SJCRH30 (cell line): ENCODE results near the gene GLYATL1. TPM values are rescaled to one million over a fixed set of nuclear protein-coding genes. Genes with fewer than 3 reads are reported as not detected.

Source experiments
- DNase-seq, 2 experiments: peaks; one replicate each; pipeline ENCODE4 v3.0.0-alpha.2; 2015 to 2020
- H3K27ac ChIP-seq: fragments of 250-450 bp; sonication (Bioruptor Pico); 2 replicates; pipeline ENCODE4 v1.5.1; 2020; ENCODE audit warnings: mild to moderate bottlenecking, moderate library complexity
- H3K27me3 ChIP-seq: fragments of 250-450 bp; sonication (Bioruptor Pico); 2 replicates; pipeline ENCODE4 v1.5.1; 2020; ENCODE audit warnings: mild to moderate bottlenecking, moderate library complexity
- H3K36me3 ChIP-seq: fragments of 250-450 bp; sonication (Bioruptor Pico); 2 replicates; pipeline ENCODE4 v1.5.1; 2020; ENCODE audit warnings: mild to moderate bottlenecking, moderate library complexity
- H3K4me1 ChIP-seq: fragments of 250-450 bp; sonication (Bioruptor Pico); 2 replicates; pipeline ENCODE4 v1.5.1; 2020; ENCODE audit warnings: mild to moderate bottlenecking, moderate library complexity
- H3K4me3 ChIP-seq: fragments of 250-450 bp; sonication (Bioruptor Pico); 2 replicates; pipeline ENCODE4 v1.5.1; 2020; ENCODE audit warnings: mild to moderate bottlenecking, moderate library complexity
- H3K9me3 ChIP-seq: fragments of 250-450 bp; sonication (Bioruptor Pico); replicated peaks from 2 replicates; pipeline ENCODE4 v1.5.1; 2020; ENCODE audit warnings: mild to moderate bottlenecking, moderate library complexity
- total RNA-seq: library from RNA; depleted of rRNA; stranded (reverse); fragments of >200 nt; shearing (Covaris generic); gene quantifications from 2 replicates; pipeline ENCODE4 v1.2.3, GENCODE V29; 2014; rRNA removed

The GLYATL1 gene, protein sequence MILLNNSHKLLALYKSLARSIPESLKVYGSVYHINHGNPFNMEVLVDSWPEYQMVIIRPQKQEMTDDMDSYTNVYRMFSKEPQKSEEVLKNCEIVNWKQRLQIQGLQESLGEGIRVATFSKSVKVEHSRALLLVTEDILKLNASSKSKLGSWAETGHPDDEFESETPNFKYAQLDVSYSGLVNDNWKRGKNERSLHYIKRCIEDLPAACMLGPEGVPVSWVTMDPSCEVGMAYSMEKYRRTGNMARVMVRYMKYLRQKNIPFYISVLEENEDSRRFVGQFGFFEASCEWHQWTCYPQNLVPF
- total RNA-seq: not detected in 2 replicates

DNA sequence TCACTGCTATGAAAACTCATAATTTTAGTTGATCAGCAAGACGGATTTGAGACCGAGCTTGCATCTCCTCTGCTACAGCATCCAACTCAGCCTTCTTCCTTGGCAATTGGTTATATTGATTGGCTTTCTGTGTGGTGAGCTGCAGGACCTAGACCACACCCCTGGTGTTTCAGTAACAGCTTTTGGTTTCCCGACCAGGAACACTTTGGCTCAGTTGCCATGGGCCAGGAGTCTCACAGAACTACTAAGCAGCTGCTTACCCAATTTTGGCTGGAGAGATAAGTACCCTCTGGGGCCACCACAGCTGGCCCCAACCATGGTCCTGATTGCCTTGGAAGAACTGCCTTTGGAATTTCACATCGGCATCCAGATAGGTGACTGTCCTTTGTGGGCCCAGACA, at the start of gene GLYATL1:
GLYATL1 (plus strand) TSS at position 212 of the 400 bp plus-strand sequence. CDS start 7,600 bp downstream, outside the sequence.
- H3K9me3 ChIP-seq: no peaks in the 10 kb centered on the region
- no peaks in the 10 kb centered on the region for H3K4me1 ChIP-seq
- H3K36me3 ChIP-seq: no peaks in the 10 kb centered on the region
- no peak for DNase-seq
- H3K4me3 ChIP-seq: no peak within 1 kb of the TSS
- H3K27me3 ChIP-seq: no peaks in the 10 kb centered on the region
- H3K27ac ChIP-seq: no peak within 1 kb of the TSS

DNA sequence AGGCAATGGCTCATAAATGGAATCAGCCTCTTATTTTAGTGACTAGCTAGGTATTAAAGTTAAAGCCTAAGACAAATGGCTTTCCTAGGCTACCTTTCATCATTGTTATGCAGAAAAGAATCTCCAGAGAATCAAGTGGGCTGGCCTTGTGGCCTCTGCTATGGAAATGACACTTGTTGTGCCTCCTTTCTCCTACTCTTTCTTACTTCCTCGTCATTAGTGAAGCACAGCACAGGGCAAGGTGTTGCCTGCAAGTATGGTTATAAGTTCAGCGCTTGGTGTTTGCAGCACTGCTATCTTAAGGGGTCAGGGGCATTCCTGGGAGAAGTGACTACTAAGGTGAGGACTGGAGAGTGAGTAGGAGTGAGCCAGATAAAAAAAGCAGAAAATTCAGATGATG, 45.4 kb upstream of the GLYATL1 start:
- Histone ChIP-seq H3K4me3 (no peak overlapping the region), H3K36me3 (no peaks in the 10 kb centered on the region), H3K4me1 (no peaks in the 10 kb centered on the region), H3K9me3 (no peaks in the 10 kb centered on the region), H3K27me3 (no peaks in the 10 kb centered on the region), H3K27ac (no peak overlapping the region)
- no peak for DNase-seq

DNA sequence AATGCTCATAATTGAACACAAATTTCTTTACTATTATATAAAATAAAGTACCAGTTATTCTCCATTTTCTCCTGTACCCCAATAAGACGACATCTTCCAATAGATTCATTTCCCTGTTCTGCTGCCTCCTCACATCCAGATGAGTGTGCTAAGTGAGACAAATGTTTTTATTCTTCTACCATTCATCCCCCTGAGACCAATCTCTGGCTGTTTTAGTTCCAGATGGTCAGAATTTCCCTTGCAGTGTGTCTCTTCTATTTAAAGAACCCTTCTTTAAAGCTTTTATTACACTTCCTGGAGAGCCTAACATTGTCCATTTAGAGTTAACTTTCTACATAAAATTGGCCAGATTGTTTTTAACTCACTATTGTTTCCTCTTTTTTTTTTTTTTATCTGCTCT, 41.2 kb upstream of the GLYATL1 start:
- Histone ChIP-seq H3K4me3 (no peak overlapping the region), H3K27ac (no peak overlapping the region), H3K9me3 (no peaks in the 10 kb centered on the region), H3K4me1 (no peaks in the 10 kb centered on the region), H3K36me3 (no peaks in the 10 kb centered on the region), H3K27me3 (no peaks in the 10 kb centered on the region)
- DNase-seq: no peak

DNA sequence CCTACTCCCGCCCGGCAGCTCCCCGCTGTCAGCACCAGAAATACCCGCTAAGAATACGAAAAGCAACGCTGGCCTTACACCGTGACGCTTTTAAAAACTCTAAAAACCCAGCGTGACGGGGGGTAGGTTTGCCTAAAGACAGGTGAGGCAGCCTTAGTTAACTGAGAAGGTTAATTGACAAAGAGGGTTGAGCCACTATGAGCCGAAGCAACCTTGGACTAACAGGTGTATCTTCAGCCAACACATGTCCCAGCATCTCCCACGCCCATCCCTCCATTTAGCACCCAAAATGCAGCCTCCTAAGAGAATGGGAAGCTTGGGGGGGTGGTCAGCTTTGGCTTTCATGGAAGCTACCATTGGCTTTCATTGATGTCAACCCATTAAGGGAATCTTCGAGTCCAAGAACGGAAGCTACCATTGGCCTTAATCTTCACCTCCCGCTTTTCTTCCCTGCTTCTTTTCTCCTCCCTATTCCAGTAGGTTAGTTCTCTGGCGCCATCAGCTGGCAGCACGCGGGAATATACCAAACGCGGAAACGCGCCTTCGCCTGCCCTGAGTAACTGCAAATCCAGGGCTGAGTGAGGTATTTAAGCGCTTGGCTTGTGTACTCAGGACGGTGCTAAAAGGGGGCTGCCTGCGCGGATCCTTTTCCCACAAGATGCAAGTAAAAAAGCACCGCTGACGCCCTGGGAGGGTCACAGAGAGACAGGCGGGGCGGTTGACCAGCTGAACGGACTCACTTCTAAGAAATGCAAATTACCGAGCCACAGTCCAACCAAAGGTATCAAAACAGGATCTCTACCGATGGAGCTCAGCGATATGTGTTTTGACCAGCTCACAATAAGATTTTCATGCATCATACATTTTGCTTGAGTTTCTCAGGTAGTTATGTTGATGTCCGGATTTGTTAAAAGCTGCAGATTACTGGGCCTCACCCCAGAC, 38.5 kb upstream of the GLYATL1 start:
- peak; percentile 14 to 44 for DNase-seq
- H3K27ac ChIP-seq: no peak overlapping the region
- H3K9me3 ChIP-seq: no peaks in the 10 kb centered on the region
- no peak overlapping the region for H3K4me3 ChIP-seq
- no peaks in the 10 kb centered on the region for H3K36me3 ChIP-seq
- no peaks in the 10 kb centered on the region for H3K27me3 ChIP-seq
- H3K4me1 ChIP-seq: no peaks in the 10 kb centered on the region

DNA sequence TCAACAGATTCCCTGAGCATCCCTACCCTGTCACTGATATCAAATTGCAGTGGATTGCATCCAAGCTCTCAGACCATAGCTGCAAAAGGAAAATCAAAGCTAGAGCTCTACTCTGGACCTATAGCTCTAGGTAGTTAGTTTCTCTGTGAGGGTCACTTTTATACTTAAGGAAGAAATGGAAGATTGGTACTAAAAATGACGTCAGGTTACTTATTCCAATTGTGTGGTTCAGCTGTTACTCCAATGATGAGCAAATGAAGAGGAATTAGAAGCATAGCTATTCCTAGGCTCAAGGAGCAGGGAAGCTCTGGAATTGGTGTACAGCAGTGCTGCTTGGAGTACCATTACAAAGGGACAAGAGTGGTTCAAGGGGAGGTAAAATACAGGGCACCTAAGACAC, 36.4 kb upstream of the GLYATL1 start:
- H3K4me1 ChIP-seq: no peaks in the 10 kb centered on the region
- no peak overlapping the region for H3K27ac ChIP-seq
- H3K9me3 ChIP-seq: no peaks in the 10 kb centered on the region
- no peaks in the 10 kb centered on the region for H3K27me3 ChIP-seq
- no peak for DNase-seq
- H3K36me3 ChIP-seq: no peaks in the 10 kb centered on the region
- no peak overlapping the region for H3K4me3 ChIP-seq

DNA sequence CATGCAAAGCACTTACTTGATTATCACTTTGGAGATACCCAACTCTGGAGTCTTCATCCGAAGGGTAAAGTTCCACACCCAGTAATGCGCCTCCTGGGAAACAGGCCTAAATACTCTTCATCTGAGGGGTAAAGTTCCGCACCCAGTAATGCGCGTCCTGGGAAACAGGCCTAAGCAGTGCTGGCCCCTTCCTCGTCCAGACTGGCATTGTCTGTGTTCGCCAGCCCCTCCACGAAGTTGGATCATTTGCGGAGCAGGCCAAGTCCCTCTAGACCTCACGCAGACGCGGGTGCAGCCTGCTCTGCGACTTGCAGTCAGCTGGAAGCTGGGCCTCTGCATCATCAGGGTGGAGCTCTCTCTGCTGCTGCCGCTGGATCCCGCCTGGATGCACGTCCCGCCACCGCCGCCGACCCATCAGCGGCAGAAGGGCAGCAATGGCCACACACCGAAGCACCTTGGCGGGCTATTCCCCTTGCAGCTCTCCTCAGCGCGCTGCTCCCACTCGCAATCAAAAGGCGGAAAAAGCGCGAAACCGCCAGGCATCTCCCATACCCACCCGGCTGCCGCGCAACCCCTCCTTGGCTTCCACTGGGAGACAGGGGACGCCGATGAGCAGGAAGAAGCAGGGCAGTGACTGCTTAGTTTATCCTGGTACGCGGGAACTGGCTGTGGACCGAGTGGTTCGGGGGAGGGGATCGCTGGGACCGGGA, 34.1 kb upstream of the GLYATL1 start:
- no peaks in the 10 kb centered on the region for H3K4me1 ChIP-seq
- DNase-seq: no peak
- no peak overlapping the region for H3K4me3 ChIP-seq
- no peaks in the 10 kb centered on the region for H3K9me3 ChIP-seq
- no peaks in the 10 kb centered on the region for H3K36me3 ChIP-seq
- H3K27ac ChIP-seq: no peak overlapping the region
- H3K27me3 ChIP-seq: no peaks in the 10 kb centered on the region

DNA sequence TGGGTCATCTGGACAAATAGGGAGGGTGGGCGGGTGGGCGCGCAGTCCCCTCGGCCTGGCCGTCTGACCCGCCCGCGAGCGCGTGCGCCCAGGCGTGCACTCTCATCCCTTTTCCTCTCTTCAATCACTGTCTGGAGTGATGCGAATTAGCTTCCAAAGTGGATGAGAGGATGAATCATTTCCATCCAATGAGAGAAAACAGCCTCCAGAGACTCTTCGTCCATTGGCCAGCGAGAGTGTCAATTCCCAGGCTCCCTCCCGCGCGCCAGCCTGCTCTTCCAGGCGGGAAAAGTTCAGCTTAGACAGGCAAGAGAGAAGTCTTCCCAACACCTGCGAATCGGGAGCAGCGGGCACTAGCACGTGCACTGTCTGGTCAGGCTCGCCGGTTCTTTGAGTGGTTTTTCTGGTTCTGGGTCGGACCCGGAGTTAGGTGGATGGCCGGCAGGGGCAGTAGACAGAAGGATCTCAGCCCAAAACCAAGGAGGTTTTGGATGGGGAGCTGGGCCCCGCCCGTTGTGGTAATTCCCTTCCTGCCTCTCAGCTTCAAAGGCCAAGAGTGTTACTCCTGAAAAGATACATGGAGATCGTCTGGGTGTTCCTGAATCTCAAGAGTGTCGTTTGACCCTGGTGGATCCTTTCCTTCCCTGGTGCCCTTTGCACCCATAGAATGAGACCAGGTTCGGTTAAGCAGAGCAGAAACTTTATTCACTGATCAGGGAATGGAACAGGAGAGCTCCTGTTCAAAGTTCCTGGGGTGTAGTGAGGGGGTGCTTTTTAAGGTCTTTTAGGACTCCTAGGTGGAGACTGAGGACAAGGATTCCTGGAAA, 33.4 kb upstream of the GLYATL1 start:
- Histone ChIP-seq H3K27me3 (no peaks in the 10 kb centered on the region), H3K4me3 (no peak overlapping the region), H3K27ac (no peak overlapping the region), H3K9me3 (no peaks in the 10 kb centered on the region), H3K4me1 (no peaks in the 10 kb centered on the region), H3K36me3 (no peaks in the 10 kb centered on the region)
- no peak for DNase-seq

DNA sequence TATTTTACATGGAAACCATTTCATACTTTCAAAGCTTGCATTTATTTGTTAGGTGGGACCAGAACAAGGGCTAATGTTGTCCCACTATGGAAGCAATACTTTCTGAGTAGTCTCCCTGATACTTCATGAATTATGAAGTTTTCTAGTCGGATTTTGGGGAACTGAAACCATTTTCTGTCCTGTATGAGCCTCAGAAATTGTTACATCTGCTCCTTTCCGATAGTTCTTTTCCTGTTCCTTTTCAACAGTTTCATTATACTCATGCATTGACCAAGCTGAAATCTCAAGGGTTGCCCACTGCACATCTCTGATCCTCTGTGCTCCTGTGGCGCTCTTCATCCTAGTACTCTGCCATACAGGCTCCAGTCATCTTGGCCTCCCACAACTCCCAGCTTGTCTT, 31.5 kb upstream of the GLYATL1 start:
- H3K9me3 ChIP-seq: no peaks in the 10 kb centered on the region
- no peak overlapping the region for H3K27ac ChIP-seq
- no peak overlapping the region for H3K4me3 ChIP-seq
- H3K4me1 ChIP-seq: no peaks in the 10 kb centered on the region
- H3K27me3 ChIP-seq: no peaks in the 10 kb centered on the region
- DNase-seq: no peak
- no peaks in the 10 kb centered on the region for H3K36me3 ChIP-seq

DNA sequence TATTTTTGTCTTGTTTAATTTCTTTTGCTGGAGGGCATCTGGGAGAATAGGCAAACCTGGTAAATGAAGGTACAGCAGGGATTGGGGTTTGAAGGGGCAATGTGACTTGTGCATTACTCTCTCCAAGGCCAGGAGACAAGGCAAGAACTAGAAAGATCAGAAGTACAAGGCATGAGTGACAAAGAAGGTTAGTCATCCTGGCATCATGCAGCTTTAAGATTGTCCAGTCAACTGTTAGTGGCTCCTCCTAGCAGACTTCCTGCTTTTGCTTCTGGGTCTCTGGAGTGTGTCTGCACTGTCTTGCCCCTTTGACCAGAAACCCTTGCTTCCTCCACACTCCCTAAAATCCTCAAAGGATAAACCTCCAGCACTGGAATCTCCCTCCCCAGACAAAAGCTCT, 27.2 kb upstream of the GLYATL1 start:
- DNase-seq: no peak
- H3K27ac ChIP-seq: no peak overlapping the region
- H3K36me3 ChIP-seq: no peaks in the 10 kb centered on the region
- no peaks in the 10 kb centered on the region for H3K9me3 ChIP-seq
- H3K4me1 ChIP-seq: no peaks in the 10 kb centered on the region
- H3K4me3 ChIP-seq: no peak overlapping the region
- no peaks in the 10 kb centered on the region for H3K27me3 ChIP-seq

DNA sequence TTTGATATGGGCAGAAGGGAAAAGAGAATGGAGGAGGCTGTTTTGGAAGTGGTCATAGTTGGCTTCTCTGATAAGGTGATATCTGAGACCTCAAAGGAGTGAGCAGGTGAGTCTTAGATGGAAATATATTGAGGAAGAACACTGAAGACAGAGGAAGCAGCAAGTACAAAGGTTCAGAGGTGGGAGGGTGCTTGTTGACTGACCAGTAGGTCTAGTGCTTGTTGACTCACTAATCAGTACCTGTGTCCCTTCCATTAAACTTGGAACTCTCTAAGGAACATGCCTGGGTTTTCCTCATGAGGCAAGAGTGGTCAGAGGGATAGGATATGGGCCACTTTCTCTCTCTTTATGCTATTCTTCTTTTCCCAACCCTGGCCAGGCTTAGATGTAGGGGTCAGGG, 25.6 kb upstream of the GLYATL1 start:
- DNase-seq: no peak
- Histone ChIP-seq H3K9me3 (no peaks in the 10 kb centered on the region), H3K4me3 (no peak overlapping the region), H3K27me3 (no peaks in the 10 kb centered on the region), H3K27ac (no peak overlapping the region), H3K4me1 (no peaks in the 10 kb centered on the region), H3K36me3 (no peaks in the 10 kb centered on the region)

DNA sequence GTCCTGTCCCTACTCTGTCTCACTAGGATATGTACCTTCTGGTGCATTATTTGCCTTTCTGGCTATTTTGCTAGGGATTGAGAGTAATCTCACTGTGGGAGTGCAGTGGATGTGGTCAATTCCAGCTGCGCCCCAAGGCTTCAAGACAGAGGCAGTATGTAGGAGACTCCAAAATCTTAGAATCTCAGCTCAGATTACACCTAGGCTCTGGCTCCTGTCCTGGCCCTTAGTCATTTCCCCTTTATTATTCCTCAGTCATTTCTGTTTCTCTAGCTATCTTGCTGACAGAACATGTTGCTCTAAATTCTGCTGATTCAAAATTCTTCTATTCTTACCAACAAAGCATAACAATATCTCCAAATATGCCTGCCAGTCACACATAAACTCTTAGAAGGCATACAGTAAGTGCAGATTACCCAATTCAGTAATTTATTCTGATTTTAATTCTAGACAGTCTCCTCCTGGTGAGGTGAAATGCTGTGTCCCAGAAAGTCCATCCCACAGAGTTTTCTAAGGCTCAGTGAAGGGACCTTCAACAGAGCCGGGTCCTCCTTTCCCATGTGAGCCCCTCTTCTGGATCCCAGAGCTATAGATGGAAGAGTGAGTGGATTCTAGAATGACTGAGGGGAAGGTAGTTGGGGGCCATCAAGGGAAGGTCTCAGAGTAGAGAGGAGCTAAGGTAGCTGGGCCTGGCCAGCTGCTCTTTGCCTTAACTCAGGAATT, 24.3 kb upstream of the GLYATL1 start:
- H3K36me3 ChIP-seq: no peaks in the 10 kb centered on the region
- no peak overlapping the region for H3K4me3 ChIP-seq
- no peak overlapping the region for H3K27ac ChIP-seq
- H3K27me3 ChIP-seq: no peaks in the 10 kb centered on the region
- H3K4me1 ChIP-seq: no peaks in the 10 kb centered on the region
- no peaks in the 10 kb centered on the region for H3K9me3 ChIP-seq
- DNase-seq: no peak

DNA sequence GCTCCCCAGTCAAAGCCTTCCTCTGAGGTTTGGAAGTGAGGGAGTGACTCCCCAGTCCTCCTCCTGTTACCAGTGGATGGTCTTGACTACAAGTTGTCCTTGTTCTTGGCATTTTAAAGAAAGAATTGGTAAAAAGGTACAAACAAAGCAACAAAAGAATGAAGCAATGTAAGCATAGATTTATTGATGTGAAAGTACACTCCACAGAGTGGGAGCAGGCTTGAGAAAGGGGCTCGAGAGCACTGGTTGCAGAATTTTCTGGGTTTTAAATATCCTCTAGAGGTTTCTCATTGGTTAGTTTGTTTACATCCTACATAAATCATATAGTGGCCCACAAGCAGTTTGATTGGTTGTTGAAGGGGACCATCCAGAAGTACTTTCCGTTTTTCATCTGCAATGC, 22.7 kb upstream of the GLYATL1 start:
- Histone ChIP-seq H3K9me3 (no peaks in the 10 kb centered on the region), H3K27ac (no peak overlapping the region), H3K4me1 (no peaks in the 10 kb centered on the region), H3K4me3 (no peak overlapping the region), H3K36me3 (no peaks in the 10 kb centered on the region), H3K27me3 (no peaks in the 10 kb centered on the region)
- DNase-seq: no peak

DNA sequence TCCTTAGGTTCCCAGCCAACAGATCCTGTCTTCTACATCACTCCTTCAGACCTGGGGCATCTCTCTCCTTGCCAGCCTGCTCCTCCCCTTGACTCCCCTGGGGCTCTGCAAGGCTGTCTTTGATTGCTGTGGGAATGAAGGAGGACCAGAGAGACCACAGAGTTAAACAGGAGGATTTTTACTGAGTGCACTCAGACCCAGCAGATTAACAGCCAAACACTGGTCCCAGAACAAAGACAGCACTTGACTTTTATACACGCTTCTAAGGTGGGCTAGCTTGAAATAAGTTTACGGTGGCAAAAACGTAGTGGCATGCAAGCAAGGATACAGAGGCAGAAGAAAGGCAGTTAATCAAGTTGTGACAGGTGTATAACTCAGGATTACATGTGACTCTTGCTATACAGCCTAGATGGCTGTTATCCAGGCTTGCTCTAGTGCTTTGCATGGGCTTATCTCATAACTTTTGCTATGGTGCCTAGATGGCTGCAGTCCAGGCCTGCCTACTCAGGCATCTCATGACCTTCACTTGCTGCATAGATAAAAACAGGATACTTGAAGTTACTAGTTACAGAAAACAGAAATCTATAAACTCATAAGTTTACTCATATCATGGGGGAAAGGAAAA, 22.0 kb upstream of the GLYATL1 start:
- H3K9me3 ChIP-seq: no peaks in the 10 kb centered on the region
- no peaks in the 10 kb centered on the region for H3K36me3 ChIP-seq
- H3K27ac ChIP-seq: no peak overlapping the region
- no peak for DNase-seq
- no peaks in the 10 kb centered on the region for H3K27me3 ChIP-seq
- no peak overlapping the region for H3K4me3 ChIP-seq
- H3K4me1 ChIP-seq: no peaks in the 10 kb centered on the region
